Rectal smooth muscle tissue (tissue), 1 donor: ENCODE data around the gene NUDT22.
"Not testable (repeated sequence)": the region's sequence is repeated elsewhere in the genome, so short reads cannot be mapped to it uniquely, and the experiment has no call there.

Experiments
- H3K27ac ChIP-seq: one replicate; pipeline ENCODE4 v1.7.0; 2013; ENCODE audit warnings: low read depth, low read length, inconsistent platforms
- H3K27me3 ChIP-seq: one replicate; pipeline ENCODE4 v1.7.0; 2013; ENCODE audit warnings: low read length; ENCODE audit not compliant: control insufficient read depth, insufficient read depth
- H3K36me3 ChIP-seq: one replicate; pipeline ENCODE4 v1.7.0; 2013; ENCODE audit warnings: low read length; ENCODE audit not compliant: control insufficient read depth, insufficient read depth
- H3K4me1 ChIP-seq: one replicate; pipeline ENCODE4 v1.7.0; 2013; ENCODE audit warnings: low read length; ENCODE audit not compliant: control insufficient read depth, insufficient read depth
- H3K4me3 ChIP-seq: one replicate; pipeline ENCODE4 v1.7.0; 2013; ENCODE audit warnings: low read length
- H3K9ac ChIP-seq: one replicate; pipeline ENCODE4 v1.7.0; 2013; ENCODE audit warnings: low read length

Gene NUDT22

GRCh38 chr11:64243236-64243854, 17.3 kb downstream of the NUDT22 start:
- Histone ChIP-seq H3K4me1 (peaks cover 12% of the 10 kb centered on the region), H3K27ac (no peak overlapping the region), H3K4me3 (no peak overlapping the region), H3K36me3 (peaks cover 3% of the 10 kb centered on the region), H3K27me3 (no peaks in the 10 kb centered on the region), H3K9ac (no peak overlapping the region)

- Histone ChIP-seq H3K27me3 (no peaks in the 10 kb centered on the region), H3K4me3 (no peak overlapping the region), H3K36me3 (peaks cover 3% of the 10 kb centered on the region), H3K27ac (no peak overlapping the region), H3K9ac (no peak overlapping the region), H3K4me1 (peaks cover 12% of the 10 kb centered on the region)
Observed at GRCh38 chr11:64244107-64244506, 18.0 kb downstream of the NUDT22 start.

- Histone ChIP-seq H3K9ac (no peak overlapping the region), H3K36me3 (peaks cover 3% of the 10 kb centered on the region), H3K4me3 (peak overlapping the region; percentile 68), H3K27ac (peak overlapping the region; percentile 69), H3K4me1 (peaks cover 12% of the 10 kb centered on the region), H3K27me3 (no peaks in the 10 kb centered on the region)
Observed at GRCh38 chr11:64244966-64245365, 18.9 kb downstream of the NUDT22 start.

- Histone ChIP-seq H3K27ac (peak overlapping the region; percentile 69), H3K4me3 (peak overlapping the region; percentile 68), H3K36me3 (peaks cover 3% of the 10 kb centered on the region), H3K27me3 (no peaks in the 10 kb centered on the region), H3K9ac (peak overlapping the region; percentile 58), H3K4me1 (peaks cover 8% of the 10 kb centered on the region)
Observed at GRCh38 chr11:64245401-64245796, 19.3 kb downstream of the NUDT22 start.

GRCh38 chr11:64245797-64246620, 19.9 kb downstream of the NUDT22 start:
- peak overlapping the region; percentile 69 for H3K27ac ChIP-seq

GRCh38 chr11:64246621-64246870, 20.5 kb downstream of the NUDT22 start:
- not testable (repeated sequence) for H3K27me3 ChIP-seq, H3K9ac ChIP-seq, H3K27ac ChIP-seq, H3K4me1 ChIP-seq, H3K36me3 ChIP-seq
- peak overlapping the region; percentile 68 for H3K4me3 ChIP-seq

More at GRCh38 chr11:64245797-64246620, 19.9 kb downstream of the NUDT22 start:
- peak overlapping the region; percentile 68 for H3K4me3 ChIP-seq
- H3K27me3 ChIP-seq, result no peaks in the 10 kb centered on the region
- H3K9ac ChIP-seq, result peak overlapping the region; percentile 58
- peaks cover 3% of the 10 kb centered on the region for H3K36me3 ChIP-seq
- peaks cover 5% of the 10 kb centered on the region for H3K4me1 ChIP-seq

GRCh38 chr11:64246871-64247728, 21.0 kb downstream of the NUDT22 start, which contains the start of gene PPP1R14B:
Gene PPP1R14B (minus strand): TSS chr11:64246943. CDS start chr11:64246673, 270 bp downstream.
- peaks cover 7% of the 10 kb centered on the region for H3K4me1 ChIP-seq
- H3K4me3 ChIP-seq, result peak within 1 kb of the TSS; percentile 96
- no peaks in the 10 kb centered on the region for H3K27me3 ChIP-seq
- peak within 1 kb of the TSS; percentile 70 for H3K9ac ChIP-seq
- peak within 1 kb of the TSS; percentile 93 for H3K27ac ChIP-seq
- H3K36me3 ChIP-seq, result peaks cover 3% of the 10 kb centered on the region

- Histone ChIP-seq H3K4me1 (peaks cover 9% of the 10 kb centered on the region), H3K36me3 (peaks cover 3% of the 10 kb centered on the region), H3K27ac (peak overlapping the region; percentile 93), H3K27me3 (no peaks in the 10 kb centered on the region), H3K9ac (no peak overlapping the region), H3K4me3 (peak overlapping the region; percentile 96)
Observed at GRCh38 chr11:64247729-64248531, 21.9 kb downstream of the NUDT22 start.

GRCh38 chr11:64248578-64248977, 22.5 kb downstream of the NUDT22 start:
- Histone ChIP-seq H3K4me1 (peaks cover 9% of the 10 kb centered on the region), H3K9ac (no peak overlapping the region)

GRCh38 chr11:64249038-64249437, 23.0 kb downstream of the NUDT22 start:
- Histone ChIP-seq H3K4me3 (no peak overlapping the region), H3K4me1 (peaks cover 9% of the 10 kb centered on the region), H3K36me3 (no peaks in the 10 kb centered on the region), H3K27me3 (no peaks in the 10 kb centered on the region), H3K27ac (no peak overlapping the region), H3K9ac (no peak overlapping the region)

More at GRCh38 chr11:64248578-64248977, 22.5 kb downstream of the NUDT22 start:
- H3K27me3 ChIP-seq, result no peaks in the 10 kb centered on the region
- no peak overlapping the region for H3K4me3 ChIP-seq
- H3K27ac ChIP-seq, result no peak overlapping the region
- peaks cover 1% of the 10 kb centered on the region for H3K36me3 ChIP-seq

- Histone ChIP-seq H3K36me3 (no peaks in the 10 kb centered on the region), H3K4me1 (peaks cover 9% of the 10 kb centered on the region), H3K4me3 (no peak overlapping the region), H3K9ac (no peak overlapping the region), H3K27me3 (no peaks in the 10 kb centered on the region), H3K27ac (no peak overlapping the region)
Observed at GRCh38 chr11:64249563-64250414, 23.7 kb downstream of the NUDT22 start.
